Caco-2 (cell line): ENCODE data around the gene CD300A. TPM values are rescaled to one million over a fixed set of nuclear protein-coding genes. Genes with fewer than 3 reads are reported as not detected.

ENCODE experiments used
- BruUV-seq: library from RNA; stranded (reverse); fragments of 400-500 nt; replicated peaks from 2 replicates; lab custom pipeline; 2021; lab: Mats Ljungman, UMichigan
- CTCF ChIA-PET: fragments of 300-600 bp; sonication (Branson Sonifier 250); formaldehyde crosslinking; loops from one replicate; lab custom pipeline; 2022; ENCODE audit warnings: antibody characterized with exemption; lab: Charles Lee
- POLR2A ChIA-PET: fragments of 300-600 bp; sonication (Branson Sonifier 250); formaldehyde crosslinking; loops from one replicate; lab custom pipeline; 2022; ENCODE audit warnings: antibody characterized with exemption; lab: Charles Lee
- DNase-seq, 2 experiments: peaks; one replicate each; pipeline versions ENCODE4 v3.0.0 to v3.0.0-alpha.2; 2020 to 2022
- H3K27me3 ChIP-seq: replicated peaks from 2 replicates; pipeline ENCODE4 v1.6.0; 2011; ENCODE audit warnings: low read length; ENCODE audit not compliant: control insufficient read depth, insufficient read depth
- H3K36me3 ChIP-seq: 2 replicates; pipeline ENCODE4 v1.5.1; 2011; ENCODE audit warnings: low read length; ENCODE audit not compliant: control insufficient read depth, insufficient read depth
- H3K4me1 ChIP-seq: fragments of 250-450 bp; sonication (Bioruptor Pico); 2 replicates; pipeline ENCODE4 v1.5.1; 2020; ENCODE audit warnings: mild to moderate bottlenecking
- H3K4me3 ChIP-seq: 2 replicates; pipeline ENCODE4 v1.5.1; 2011; ENCODE audit warnings: low read depth, mild to moderate bottlenecking, control low read depth, low read length
- H3K9me3 ChIP-seq: fragments of 250-450 bp; sonication (Bioruptor Pico); 2 replicates; pipeline ENCODE4 v1.5.1; 2020; ENCODE audit warnings: mild to moderate bottlenecking, moderate library complexity
- H3K27ac Mint-ChIP-seq: one replicate; pipeline ENCODE4 v1.8.0; 2022; ENCODE audit warnings: mixed read lengths; ENCODE audit not compliant: unreplicated experiment
- H3K27me3 Mint-ChIP-seq: one replicate; pipeline ENCODE4 v1.8.0; 2022; ENCODE audit warnings: mixed read lengths; ENCODE audit not compliant: insufficient read depth, unreplicated experiment
- H3K36me3 Mint-ChIP-seq: one replicate; pipeline ENCODE4 v1.8.0; 2022; ENCODE audit warnings: mild to moderate bottlenecking, mixed read lengths; ENCODE audit not compliant: insufficient read depth, unreplicated experiment
- H3K4me1 Mint-ChIP-seq: one replicate; pipeline ENCODE4 v1.8.0; 2022; ENCODE audit warnings: low read depth, mixed read lengths; ENCODE audit not compliant: unreplicated experiment
- H3K4me3 Mint-ChIP-seq: one replicate; pipeline ENCODE4 v1.8.0; 2022; ENCODE audit warnings: mild to moderate bottlenecking, moderate library complexity, mixed read lengths; ENCODE audit not compliant: unreplicated experiment
- H3K9me3 Mint-ChIP-seq: one replicate; pipeline ENCODE4 v1.8.0; 2022; ENCODE audit warnings: mixed read lengths; ENCODE audit not compliant: unreplicated experiment
- intact Hi-C: fragments of 100-400 bp; cut with micrococcal nuclease; formaldehyde crosslinking; loops from one replicate; pipeline ENCODE4 v1.10.0; 2022; ENCODE audit not compliant: unreplicated experiment
- total RNA-seq: library from RNA; stranded (reverse); gene quantifications from 2 replicates; pipeline ENCODE4 v1.2.3, GENCODE V29; 2022
- TF ChIP-seq, protein P1 (sequence below), 2 experiments: fragments of 200-600 bp in 1 of 2; IDR thresholded peaks; 1 replicate in 1 of 2; 2 replicates in 1 of 2; pipeline versions ENCODE4 v1.5.1 to v1.8.0; 2011 to 2022; ENCODE audit warnings: antibody characterized with exemption in 1 of 2, control low read depth in 1 of 2, inconsistent platforms in 1 of 2, low read depth in 1 of 2, low read length in 1 of 2, mild to moderate bottlenecking in 1 of 2, moderate library complexity in 1 of 2; ENCODE audit not compliant: insufficient read depth in 1 of 2, severe bottlenecking in 1 of 2, unreplicated experiment in 1 of 2

Gene CD300A
- total RNA-seq, 1 experiment from 2014 or later = not detected

DNA sequence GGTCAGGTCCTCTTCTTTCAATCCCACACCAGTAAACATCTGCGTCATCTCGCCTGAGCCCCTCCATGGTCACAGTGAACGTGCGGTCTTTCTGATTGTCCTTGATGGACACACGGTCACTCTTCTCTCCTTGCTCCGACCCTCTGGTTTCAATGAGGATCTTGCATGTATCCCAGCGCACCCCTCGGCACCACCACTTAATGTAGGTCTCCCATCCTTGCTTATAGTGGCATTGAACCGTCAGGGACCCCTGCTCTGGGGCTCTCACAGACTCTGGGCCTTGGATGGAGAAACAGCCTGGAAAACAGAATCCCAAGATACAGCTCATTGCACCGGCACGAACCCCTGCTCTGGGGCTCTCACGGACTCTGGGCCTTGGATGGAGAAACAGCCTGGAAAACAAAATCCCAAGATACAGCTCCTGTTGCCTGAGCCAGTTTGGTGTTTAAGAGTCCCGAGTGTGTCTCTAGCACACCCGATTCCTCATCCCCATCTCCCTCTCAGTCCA lies 59.4 kb downstream of the CD300A start:
- TF ChIP-seq, protein P1, sequence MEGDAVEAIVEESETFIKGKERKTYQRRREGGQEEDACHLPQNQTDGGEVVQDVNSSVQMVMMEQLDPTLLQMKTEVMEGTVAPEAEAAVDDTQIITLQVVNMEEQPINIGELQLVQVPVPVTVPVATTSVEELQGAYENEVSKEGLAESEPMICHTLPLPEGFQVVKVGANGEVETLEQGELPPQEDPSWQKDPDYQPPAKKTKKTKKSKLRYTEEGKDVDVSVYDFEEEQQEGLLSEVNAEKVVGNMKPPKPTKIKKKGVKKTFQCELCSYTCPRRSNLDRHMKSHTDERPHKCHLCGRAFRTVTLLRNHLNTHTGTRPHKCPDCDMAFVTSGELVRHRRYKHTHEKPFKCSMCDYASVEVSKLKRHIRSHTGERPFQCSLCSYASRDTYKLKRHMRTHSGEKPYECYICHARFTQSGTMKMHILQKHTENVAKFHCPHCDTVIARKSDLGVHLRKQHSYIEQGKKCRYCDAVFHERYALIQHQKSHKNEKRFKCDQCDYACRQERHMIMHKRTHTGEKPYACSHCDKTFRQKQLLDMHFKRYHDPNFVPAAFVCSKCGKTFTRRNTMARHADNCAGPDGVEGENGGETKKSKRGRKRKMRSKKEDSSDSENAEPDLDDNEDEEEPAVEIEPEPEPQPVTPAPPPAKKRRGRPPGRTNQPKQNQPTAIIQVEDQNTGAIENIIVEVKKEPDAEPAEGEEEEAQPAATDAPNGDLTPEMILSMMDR (IDR thresholded peaks at IDR 0.05; ENCODE audit: insufficient read depth in 1 of 2, low read depth in 1 of 2, low read length in 1 of 2, severe bottlenecking in 1 of 2, unreplicated experiment in 1 of 2) = no peak
- Histone ChIP-seq H3K36me3 (no peaks in the 10 kb centered on the region), H3K4me1 (no peaks in the 10 kb centered on the region), H3K27me3 (0 out of 2 replicates have a peak, but pooled peaks cover 1% of the 10 kb centered on the region), H3K9me3 (no peaks in the 10 kb centered on the region), H3K4me3 (no peak overlapping the region)
- intact Hi-C loops = no loop called here
- no TSS peak for BruUV-seq
- Mint-ChIP-seq H3K27me3 (peaks cover 32% of the 10 kb centered on the region), H3K27ac (no peak overlapping the region), H3K4me1 (no peaks in the 10 kb centered on the region), H3K36me3 (no peaks in the 10 kb centered on the region), H3K9me3 (no peaks in the 10 kb centered on the region), H3K4me3 (no peak overlapping the region)
- no peak for DNase-seq
- ChIA-PET POLR2A (no interaction called here), CTCF (interaction anchor here (0.6 kb wide), 1 partner anchor 196 kb away, joined by 3 read pairs; no protein-coding TSS in a partner anchor)

DNA sequence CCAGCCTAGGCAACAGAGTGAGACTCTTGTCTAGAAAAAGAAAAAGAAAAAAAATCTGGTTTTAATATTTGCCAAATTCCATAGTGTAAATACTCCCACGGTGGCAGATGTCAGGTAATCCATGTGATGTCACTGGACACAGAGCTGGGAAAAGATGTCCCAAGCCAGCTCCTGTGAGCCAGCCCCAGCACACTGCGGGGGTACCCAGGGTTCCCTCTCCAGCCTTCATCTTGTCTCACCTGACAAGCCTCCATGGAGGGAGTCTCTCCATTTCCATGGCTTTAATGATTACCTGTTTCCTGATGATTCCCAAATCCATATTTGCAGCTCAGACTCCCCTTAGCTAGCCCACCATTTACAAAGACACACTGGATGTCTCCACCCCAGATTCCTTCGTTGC lies 60.2 kb downstream of the CD300A start:
- no TSS peak for BruUV-seq
- Mint-ChIP-seq H3K4me1 (no peaks in the 10 kb centered on the region), H3K27ac (no peak overlapping the region), H3K36me3 (no peaks in the 10 kb centered on the region), H3K4me3 (no peak overlapping the region), H3K9me3 (no peaks in the 10 kb centered on the region), H3K27me3 (peaks cover 38% of the 10 kb centered on the region)
- H3K9me3 ChIP-seq = no peaks in the 10 kb centered on the region
- intact Hi-C loops = no loop called here
- no peak overlapping the region for H3K4me3 ChIP-seq
- 0 out of 2 replicates have a peak, but pooled peaks cover 1% of the 10 kb centered on the region for H3K27me3 ChIP-seq
- H3K4me1 ChIP-seq = no peaks in the 10 kb centered on the region
- H3K36me3 ChIP-seq = no peaks in the 10 kb centered on the region
- TF ChIP-seq, protein P1 (IDR thresholded peaks at IDR 0.05; ENCODE audit: insufficient read depth in 1 of 2, low read depth in 1 of 2, low read length in 1 of 2, severe bottlenecking in 1 of 2, unreplicated experiment in 1 of 2) = no peak
- no peak for DNase-seq
- POLR2A ChIA-PET = no interaction called here
- CTCF ChIA-PET = no interaction called here

DNA sequence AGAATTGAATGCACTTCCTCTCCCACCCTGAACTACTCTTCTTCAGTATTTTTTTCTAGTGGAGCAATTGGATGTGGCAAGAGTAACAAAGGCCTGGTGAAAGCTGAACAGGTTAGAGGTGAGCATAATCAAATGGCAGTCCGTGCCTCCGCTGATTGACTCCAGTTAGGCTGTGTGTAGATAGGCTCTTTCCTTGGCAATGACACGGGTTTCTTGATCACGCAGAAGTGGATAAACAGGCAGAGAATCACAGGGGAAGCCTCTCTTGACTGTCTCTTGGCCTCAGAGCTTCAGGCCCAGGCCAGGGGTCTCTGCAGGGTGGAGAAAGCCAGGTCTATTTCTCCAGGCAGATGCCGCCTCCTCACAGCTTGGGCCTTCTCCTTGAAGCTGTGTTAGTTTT lies 60.6 kb downstream of the CD300A start:
- Mint-ChIP-seq H3K27me3 (peaks cover 38% of the 10 kb centered on the region), H3K9me3 (no peaks in the 10 kb centered on the region), H3K4me3 (no peak overlapping the region), H3K27ac (no peak overlapping the region), H3K4me1 (no peaks in the 10 kb centered on the region), H3K36me3 (no peaks in the 10 kb centered on the region)
- Histone ChIP-seq H3K4me1 (no peaks in the 10 kb centered on the region), H3K4me3 (no peak overlapping the region), H3K27me3 (0 out of 2 replicates have a peak, but pooled peaks cover 1% of the 10 kb centered on the region), H3K9me3 (no peaks in the 10 kb centered on the region), H3K36me3 (no peaks in the 10 kb centered on the region)
- ChIA-PET POLR2A (no interaction called here), CTCF (no interaction called here)
- no TSS peak for BruUV-seq
- no peak for DNase-seq
- TF ChIP-seq, protein P1 (IDR thresholded peaks at IDR 0.05; ENCODE audit: insufficient read depth in 1 of 2, low read depth in 1 of 2, low read length in 1 of 2, severe bottlenecking in 1 of 2, unreplicated experiment in 1 of 2) = no peak
- intact Hi-C loops = no loop called here
